ENCODE data around the gene TARP.

- TF ChIP-seq CTCF (IDR thresholded peaks at IDR 0.05) (no peak), EP300 (IDR thresholded peaks at IDR 0.05) (no peak), POLR2A (IDR thresholded peaks at IDR 0.05) (no peak)
These were observed 47.6 kb upstream of the TARP start for GRCh38 chr7:38321050-38321449.

Data from ovary (tissue), 3 donors.